Gastrocnemius medialis (tissue), 4 donors: ENCODE measurements around the gene DOCK4.

ENCODE experiments used
- POLR2A ChIP-seq, 2 donors: fragments of 450-650 bp; IDR thresholded peaks; one replicate each; pipeline ENCODE4 v1.6.1; 2017; ENCODE audit warnings: antibody characterized with exemption in 2 of 2, mild to moderate bottlenecking in 2 of 2, moderate library complexity in 2 of 2
- TF ChIP-seq, protein P1 (sequence below), 5 experiments: fragments of 450-650 bp in 3 of 5; fragments of 200-600 bp in 2 of 5; sonication (generic) in 2 of 5; IDR thresholded peaks in 4 of 5; conservative IDR thresholded peaks in 1 of 5; 1 replicate in 4 of 5; 2 replicates in 1 of 5; pipeline ENCODE4 v1.5.1; 2016 to 2019; ENCODE audit warnings: antibody characterized with exemption in 5 of 5, mild to moderate bottlenecking in 3 of 5, moderate library complexity in 3 of 5

DNA sequence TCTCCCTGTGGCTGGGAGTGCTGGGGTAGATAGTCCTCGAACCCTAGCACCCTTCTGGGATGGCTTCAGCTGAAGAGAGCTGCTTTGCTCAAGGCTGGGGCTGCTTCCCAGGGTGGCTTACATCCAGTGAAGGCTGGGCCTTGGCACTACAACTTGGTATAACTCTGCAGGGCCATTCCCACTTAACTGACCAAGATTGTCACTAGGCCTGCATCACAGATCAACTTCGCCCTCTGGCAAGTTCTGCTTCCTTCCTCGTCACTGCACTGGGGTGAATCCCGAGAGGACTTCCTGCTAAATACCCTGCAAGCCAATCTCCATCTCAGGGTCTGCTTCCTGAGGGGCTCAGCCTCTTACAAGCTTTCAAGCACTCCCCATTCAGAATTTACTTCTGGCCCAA lies 195.2 kb downstream of the DOCK4 start:
- no peak for TF ChIP-seq POLR2A (IDR thresholded peaks at IDR 0.05)
- TF ChIP-seq, protein P1, sequence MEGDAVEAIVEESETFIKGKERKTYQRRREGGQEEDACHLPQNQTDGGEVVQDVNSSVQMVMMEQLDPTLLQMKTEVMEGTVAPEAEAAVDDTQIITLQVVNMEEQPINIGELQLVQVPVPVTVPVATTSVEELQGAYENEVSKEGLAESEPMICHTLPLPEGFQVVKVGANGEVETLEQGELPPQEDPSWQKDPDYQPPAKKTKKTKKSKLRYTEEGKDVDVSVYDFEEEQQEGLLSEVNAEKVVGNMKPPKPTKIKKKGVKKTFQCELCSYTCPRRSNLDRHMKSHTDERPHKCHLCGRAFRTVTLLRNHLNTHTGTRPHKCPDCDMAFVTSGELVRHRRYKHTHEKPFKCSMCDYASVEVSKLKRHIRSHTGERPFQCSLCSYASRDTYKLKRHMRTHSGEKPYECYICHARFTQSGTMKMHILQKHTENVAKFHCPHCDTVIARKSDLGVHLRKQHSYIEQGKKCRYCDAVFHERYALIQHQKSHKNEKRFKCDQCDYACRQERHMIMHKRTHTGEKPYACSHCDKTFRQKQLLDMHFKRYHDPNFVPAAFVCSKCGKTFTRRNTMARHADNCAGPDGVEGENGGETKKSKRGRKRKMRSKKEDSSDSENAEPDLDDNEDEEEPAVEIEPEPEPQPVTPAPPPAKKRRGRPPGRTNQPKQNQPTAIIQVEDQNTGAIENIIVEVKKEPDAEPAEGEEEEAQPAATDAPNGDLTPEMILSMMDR (IDR thresholded peaks at IDR 0.05 in 4 of 5, conservative IDR thresholded peaks at IDR 0.05 in 1 of 5) = no peak
